ENCODE results near the gene NFAM1.
A peak's percentile ranks its signal among the peaks of the same experiment; 100 is the strongest.

NFAM1 gene

GRCh38 chr22:42451499-42452145 is 19.4 kb upstream of the NFAM1 start:
- DNase-seq (ENCODE audit: low read depth): no peak
- H3K4me3 ChIP-seq (replicated peaks; ENCODE audit: low read depth, low read length): no peak overlapping the region
- TF ChIP-seq CTCF (IDR thresholded peaks at IDR 0.05; ENCODE audit: low read length, missing control alignments): no peak

- no peak for TF ChIP-seq CTCF (IDR thresholded peaks at IDR 0.05; ENCODE audit: low read length, missing control alignments)
- DNase-seq (ENCODE audit: low read depth): no peak
- no peak overlapping the region for H3K4me3 ChIP-seq (replicated peaks; ENCODE audit: low read depth, low read length)
These were observed 18.7 kb upstream of the NFAM1 start for GRCh38 chr22:42450862-42451261.

- DNase-seq (ENCODE audit: low read depth): no peak
- no peak for TF ChIP-seq CTCF (IDR thresholded peaks at IDR 0.05; ENCODE audit: low read length, missing control alignments)
- H3K4me3 ChIP-seq (replicated peaks; ENCODE audit: low read depth, low read length): no peak overlapping the region
These were observed 13.9 kb upstream of the NFAM1 start for GRCh38 chr22:42446151-42446550.

GRCh38 chr22:42444077-42444904 is 12.1 kb upstream of the NFAM1 start:
- TF ChIP-seq CTCF (IDR thresholded peaks at IDR 0.05; ENCODE audit: low read length, missing control alignments): peak; percentile 62
- H3K4me3 ChIP-seq (replicated peaks; ENCODE audit: low read depth, low read length): peak overlapping the region; percentile 31
- peak; percentile 95 for DNase-seq (ENCODE audit: low read depth)

- no peak for TF ChIP-seq CTCF (IDR thresholded peaks at IDR 0.05; ENCODE audit: low read length, missing control alignments)
- peak; percentile 14 for DNase-seq (ENCODE audit: low read depth)
- H3K4me3 ChIP-seq (replicated peaks; ENCODE audit: low read depth, low read length): no peak overlapping the region
These were observed 11.3 kb upstream of the NFAM1 start for GRCh38 chr22:42443240-42444076.

- DNase-seq (ENCODE audit: low read depth): no peak
These were observed 10.5 kb upstream of the NFAM1 start for GRCh38 chr22:42442748-42443147.

More at GRCh38 chr22:42442748-42443147, 10.5 kb upstream of the NFAM1 start:
- TF ChIP-seq CTCF (IDR thresholded peaks at IDR 0.05; ENCODE audit: low read length, missing control alignments): no peak
- no peak overlapping the region for H3K4me3 ChIP-seq (replicated peaks; ENCODE audit: low read depth, low read length)
